ENCODE measurements around the gene ORM1. TPM values are rescaled to one million over a fixed set of nuclear protein-coding genes. Genes with fewer than 3 reads are reported as not detected.

The ORM1 gene
- total and polyA plus RNA-seq, 2 of the 8 experiments (the other 6 are each of a cell fraction or from before 2014, with no cell fraction given) = 0.32 TPM; not detected in 1

DNA sequence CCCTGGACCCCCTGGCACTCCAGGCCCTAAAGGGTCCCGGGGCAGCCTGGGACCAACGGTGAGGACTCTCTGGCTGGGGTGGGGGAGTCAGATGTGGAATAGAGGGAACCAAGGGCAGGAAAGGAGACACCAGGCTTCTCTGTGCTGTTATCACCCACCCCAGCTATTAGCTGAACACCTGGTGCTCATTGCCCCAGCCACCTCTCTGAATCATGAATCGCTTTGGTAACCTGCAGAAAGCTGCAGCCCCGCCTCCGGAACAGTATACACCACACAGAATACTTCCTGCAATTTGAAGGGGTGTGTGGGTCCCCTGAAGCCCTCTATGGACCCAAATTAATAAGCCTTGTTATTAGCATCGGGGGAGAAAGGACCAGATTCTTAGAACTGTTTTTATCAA lies 40.4 kb upstream of the ORM1 start:
- H4K91ac ChIP-seq (replicated peaks; ENCODE audit: insufficient read length, low read length) = no peak overlapping the region
- no peak overlapping the region for H4K8ac ChIP-seq (ENCODE audit: extremely low read depth, insufficient read depth, low read length)
- H3K18ac ChIP-seq (ENCODE audit: extremely low read depth, low read length) = no peak overlapping the region
- H2BK20ac ChIP-seq (ENCODE audit: low read length) = no peak overlapping the region
- peaks cover 0 to 4% (median 0%) of the 10 kb centered on the region in 4 experiments; a peak in 1 of 8 replicates for H3K36me3 ChIP-seq (ENCODE audit: control insufficient read depth in 2 of 4, insufficient read depth in 4 of 4, low read length in 3 of 4)
- CTCF ChIA-PET (ENCODE audit: partially characterized antibody) = interaction anchor here (0.9 to 3.1 kb wide), 3 partner anchors 11 to 174 kb away, joined by 3 to 18 read pairs (median 8); partner anchors contain the start of gene COL27A1
- H2BK12ac ChIP-seq (ENCODE audit: low read depth, low read length) = no peak overlapping the region
- peaks cover 0 to 11% (median 1%) of the 10 kb centered on the region in 4 experiments; a peak in 4 of 7 replicates for H3K4me1 ChIP-seq (replicated peaks in 1 of 4; ENCODE audit: control insufficient read depth in 3 of 4, insufficient read depth in 4 of 4, low read length in 3 of 4)
- H2BK15ac ChIP-seq (ENCODE audit: low read length) = no peak overlapping the region
- H4K5ac ChIP-seq (ENCODE audit: insufficient read length, low read depth, low read length) = no peak overlapping the region
- no peak for DNase-seq (ENCODE audit: low read depth in 1 of 2, low spot score in 2 of 2)
- no peak overlapping the region for H3K56ac ChIP-seq (replicated peaks; ENCODE audit: insufficient read length, low read depth, low read length)
- no peak for FAIRE-seq
- TF ChIP-seq TAF7 (optimal IDR thresholded peaks at IDR 0.05; ENCODE audit: borderline replicate concordance, low read depth, low read length) = no peak
- TF ChIP-seq GABPA (IDR thresholded peaks at IDR 0.05; ENCODE audit: borderline replicate concordance, insufficient read depth, low read length) = no peak
- peaks cover 6% of the 10 kb centered on the region; the same call in 1 of the 2 replicates for H3K23me2 ChIP-seq (ENCODE audit: low read depth, low read length)
- no peak overlapping the region for H3K14ac ChIP-seq (ENCODE audit: insufficient read length)
- no peak overlapping the region for H3K23ac ChIP-seq (ENCODE audit: insufficient read length)
- H3K27ac ChIP-seq (ENCODE audit: low read depth, low read length) = no peak overlapping the region
- H3K4ac ChIP-seq (replicated peaks; ENCODE audit: insufficient read length, low read depth, low read length) = no peak overlapping the region
- H3K4me2 ChIP-seq (ENCODE audit: insufficient read depth in 1 of 2, low read depth in 2 of 2, low read length in 2 of 2) = no peak overlapping the region
- H2BK5ac ChIP-seq (ENCODE audit: low read depth, low read length) = no peak overlapping the region
- H3K79me1 ChIP-seq (ENCODE audit: low read depth, low read length) = no peaks in the 10 kb centered on the region
- no peak overlapping the region for H3K4me3 ChIP-seq (ENCODE audit: extremely low read depth in 1 of 4, insufficient read depth in 2 of 4, low read depth in 3 of 4, low read length in 4 of 4)
- H3K27me3 ChIP-seq (replicated peaks in 1 of 4; ENCODE audit: control insufficient read depth in 3 of 4, extremely low read depth in 1 of 4, insufficient read depth in 3 of 4, low read length in 3 of 4) = no peaks in the 10 kb centered on the region
- no peak overlapping the region for H3K9ac ChIP-seq (replicated peaks in 1 of 4; ENCODE audit: extremely low read depth in 1 of 4, low read depth in 3 of 4, low read length in 3 of 4)
- H3K79me2 ChIP-seq (ENCODE audit: control insufficient read depth in 1 of 2, insufficient read depth in 2 of 2, low read length in 2 of 2) = no peaks in the 10 kb centered on the region
- WGBS, 2 experiments (ENCODE audit: extremely low coverage in 1 of 2, insufficient coverage in 1 of 2, insufficient read length in 1 of 2, insufficient replicate concordance in 2 of 2, low coverage in 1 of 2, low lambda C conversion rate in 2 of 2, missing lambda C conversion rate in 1 of 2) = 91% methylated on average over 6 of the region's 6 CpGs; no CpG with 5 or more reads in 1 of the 2 experiments
- H3K9me3 ChIP-seq (ENCODE audit: insufficient read depth in 2 of 2, low read depth in 1 of 2, low read length in 1 of 2) = no peaks in the 10 kb centered on the region
- H2AFZ ChIP-seq (ENCODE audit: low read length) = no peak overlapping the region
- POLR2A ChIA-PET (ENCODE audit: partially characterized antibody) = no interaction called here
- peaks cover 1 to 6% of the 10 kb centered on the region in 2 experiments for H4K20me1 ChIP-seq (replicated peaks in 1 of 2; ENCODE audit: control insufficient read depth in 1 of 2, insufficient read depth in 2 of 2, low read length in 2 of 2)
- no peak overlapping the region for H2BK120ac ChIP-seq (replicated peaks; ENCODE audit: low read depth, low read length)
- no peak overlapping the region for H2AK5ac ChIP-seq (ENCODE audit: low read depth, low read length)

Measured in H1 (cell line).